Measurements from ENCODE around the gene C19orf25.
"Not testable (repeated sequence)": the region's sequence is repeated elsewhere in the genome, so short reads cannot be mapped to it uniquely, and the experiment has no call there.

The C19orf25 gene

GRCh38 chr19:1503925-1504773 lies 25.1 kb upstream of the C19orf25 start:
- TF ChIP-seq CTCF (conservative IDR thresholded peaks at IDR 0.05; ENCODE audit: low read depth) = no peak
- no peak for DNase-seq (ENCODE audit: low spot score)
- POLR2A ChIA-PET (ENCODE audit: low non-redundant PET) = no interaction called here
- CTCF ChIA-PET = interaction anchor here (0.7 to 1.1 kb wide), 2 partner anchors 42 to 195 kb away, joined by 3 read pairs; no protein-coding TSS in a partner anchor
- H3K27ac ChIP-seq = peak overlapping the region; percentile 17; the same call in 1 of the 2 replicates

GRCh38 chr19:1503089-1503924 lies 24.3 kb upstream of the C19orf25 start:
- POLR2A ChIA-PET (ENCODE audit: low non-redundant PET) = no interaction called here
- TF ChIP-seq CTCF (conservative IDR thresholded peaks at IDR 0.05; ENCODE audit: low read depth) = peak; percentile 77
- no peak overlapping the region for H3K27ac ChIP-seq
- DNase-seq (ENCODE audit: low spot score) = no peak
- CTCF ChIA-PET = interaction anchor here (0.7 kb wide), 1 partner anchor 339 kb away, joined by 3 read pairs; no protein-coding TSS in a partner anchor

- ChIA-PET CTCF (interaction anchor here (0.7 kb wide), 1 partner anchor 339 kb away, joined by 3 read pairs; no protein-coding TSS in a partner anchor), POLR2A (ENCODE audit: low non-redundant PET) (no interaction called here)
- H3K27ac ChIP-seq = no peak overlapping the region
Observed at GRCh38 chr19:1502433-1503088, 23.5 kb upstream of the C19orf25 start.

GRCh38 chr19:1501200-1501595 lies 22.2 kb upstream of the C19orf25 start:
- H3K27ac ChIP-seq = peak overlapping the region; percentile 36; the same call in 1 of the 2 replicates
- ChIA-PET CTCF (interaction anchor here (0.6 kb wide), 1 partner anchor 282 kb away, joined by 6 read pairs; no protein-coding TSS in a partner anchor), POLR2A (ENCODE audit: low non-redundant PET) (no interaction called here)
- DNase-seq (ENCODE audit: low spot score) = no peak
- no peak for TF ChIP-seq CTCF (conservative IDR thresholded peaks at IDR 0.05; ENCODE audit: low read depth)

More at GRCh38 chr19:1502433-1503088, 23.5 kb upstream of the C19orf25 start:
- no peak for DNase-seq (ENCODE audit: low spot score)
- TF ChIP-seq CTCF (conservative IDR thresholded peaks at IDR 0.05; ENCODE audit: low read depth) = no peak

- POLR2A ChIA-PET (ENCODE audit: low non-redundant PET); CTCF ChIA-PET; DNase-seq (ENCODE audit: low spot score); H3K27ac ChIP-seq: not testable (repeated sequence)
Observed at GRCh38 chr19:1499231-1499630, 20.2 kb upstream of the C19orf25 start.

- TF ChIP-seq CTCF (conservative IDR thresholded peaks at IDR 0.05; ENCODE audit: low read depth) = no peak
- POLR2A ChIA-PET (ENCODE audit: low non-redundant PET) = interaction anchor here (0.7 kb wide), 1 partner anchor 9 kb away, joined by 3 read pairs; no protein-coding TSS in a partner anchor
- CTCF ChIA-PET = interaction anchor here (0.6 kb wide), 1 partner anchor 100 kb away, joined by 6 read pairs; no protein-coding TSS in a partner anchor
- DNase-seq (ENCODE audit: low spot score) = no peak
- H3K27ac ChIP-seq = no peak overlapping the region
Observed at GRCh38 chr19:1497578-1498235, 18.7 kb upstream of the C19orf25 start.
